ENCODE measurements around the gene LRIF1.
"Not testable (repeated sequence)": the region's sequence is repeated elsewhere in the genome, so short reads cannot be mapped to it uniquely, and the experiment has no call there.

DNA sequence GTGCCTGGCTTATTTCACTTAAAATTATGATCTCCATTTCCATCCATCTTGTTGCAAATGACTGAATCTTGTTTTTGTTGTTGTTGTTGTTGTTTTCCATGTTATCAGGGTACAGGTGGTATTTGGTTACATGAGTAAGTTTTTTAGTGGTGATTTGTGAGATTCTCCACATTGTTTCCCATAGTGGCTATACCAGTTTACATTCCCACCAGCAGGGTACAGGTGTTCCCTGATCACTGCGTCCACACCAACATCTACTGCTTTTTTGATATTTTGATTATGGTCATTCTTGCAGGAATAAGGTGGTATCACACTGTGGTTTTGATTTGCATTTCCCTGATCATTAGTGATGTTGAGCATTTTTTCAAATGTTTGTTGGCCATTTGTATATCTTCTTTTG lies 27.6 kb upstream of the LRIF1 start:
- TF ChIP-seq, protein P1, sequence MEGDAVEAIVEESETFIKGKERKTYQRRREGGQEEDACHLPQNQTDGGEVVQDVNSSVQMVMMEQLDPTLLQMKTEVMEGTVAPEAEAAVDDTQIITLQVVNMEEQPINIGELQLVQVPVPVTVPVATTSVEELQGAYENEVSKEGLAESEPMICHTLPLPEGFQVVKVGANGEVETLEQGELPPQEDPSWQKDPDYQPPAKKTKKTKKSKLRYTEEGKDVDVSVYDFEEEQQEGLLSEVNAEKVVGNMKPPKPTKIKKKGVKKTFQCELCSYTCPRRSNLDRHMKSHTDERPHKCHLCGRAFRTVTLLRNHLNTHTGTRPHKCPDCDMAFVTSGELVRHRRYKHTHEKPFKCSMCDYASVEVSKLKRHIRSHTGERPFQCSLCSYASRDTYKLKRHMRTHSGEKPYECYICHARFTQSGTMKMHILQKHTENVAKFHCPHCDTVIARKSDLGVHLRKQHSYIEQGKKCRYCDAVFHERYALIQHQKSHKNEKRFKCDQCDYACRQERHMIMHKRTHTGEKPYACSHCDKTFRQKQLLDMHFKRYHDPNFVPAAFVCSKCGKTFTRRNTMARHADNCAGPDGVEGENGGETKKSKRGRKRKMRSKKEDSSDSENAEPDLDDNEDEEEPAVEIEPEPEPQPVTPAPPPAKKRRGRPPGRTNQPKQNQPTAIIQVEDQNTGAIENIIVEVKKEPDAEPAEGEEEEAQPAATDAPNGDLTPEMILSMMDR (IDR thresholded peaks at IDR 0.05): not testable (repeated sequence)
- TF ChIP-seq EP300 (IDR thresholded peaks at IDR 0.05; ENCODE audit: low read depth); POLR2A (IDR thresholded peaks at IDR 0.05); POLR2AphosphoS5 (IDR thresholded peaks at IDR 0.05): not testable (repeated sequence)

Measured in transverse colon (tissue), 4 donors.